Iris pigment epithelial cell (primary cell): Measurements from ENCODE around the gene TARBP2.

Experiments used
- DNase-seq: peaks from one replicate; pipeline ENCODE4 v3.0.0-alpha.2; 2011; ENCODE audit warnings: low read depth

Gene TARBP2

DNA sequence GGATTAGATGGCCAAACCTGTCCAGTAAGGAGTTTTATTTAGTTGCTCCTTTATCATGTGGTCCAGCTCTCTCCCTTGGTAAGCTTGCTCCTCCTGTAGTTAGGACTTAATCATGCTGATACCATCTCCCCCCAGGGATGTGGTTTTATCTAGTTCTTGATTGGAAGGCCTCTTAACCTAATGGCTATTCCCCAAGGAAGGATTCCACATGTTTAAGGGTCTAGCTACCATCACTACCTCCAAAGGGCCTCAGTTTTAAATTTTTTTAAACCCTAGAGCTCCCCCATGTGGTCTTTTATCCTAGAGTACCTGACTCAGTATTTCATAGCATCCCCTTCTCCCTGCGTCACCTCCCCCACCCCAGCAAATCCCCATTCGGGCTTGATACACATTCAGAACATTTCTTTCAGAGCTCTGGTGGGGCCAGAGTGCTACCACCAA is 24.3 kb upstream of the TARBP2 start:
- DNase-seq, result no peak

DNA sequence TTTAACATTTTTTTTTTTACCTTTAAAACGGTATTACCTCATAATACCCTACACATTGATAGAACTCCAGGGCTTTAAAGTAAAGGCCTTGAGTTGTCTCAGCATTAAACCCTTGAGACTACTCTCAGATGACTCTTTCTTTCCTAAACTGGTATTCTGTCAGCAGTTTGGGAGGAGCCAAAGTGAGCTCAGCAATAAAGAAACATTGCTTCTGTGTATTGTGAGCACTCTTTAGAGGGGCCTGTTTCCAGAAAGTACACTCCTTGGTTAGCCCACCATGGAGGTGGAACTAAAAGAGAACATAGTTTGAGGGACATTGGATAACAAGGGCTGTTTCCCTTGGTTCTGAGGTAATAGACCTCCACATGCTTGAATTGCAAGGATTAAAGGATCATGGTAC is 22.2 kb upstream of the TARBP2 start:
- DNase-seq, result no peak

DNA sequence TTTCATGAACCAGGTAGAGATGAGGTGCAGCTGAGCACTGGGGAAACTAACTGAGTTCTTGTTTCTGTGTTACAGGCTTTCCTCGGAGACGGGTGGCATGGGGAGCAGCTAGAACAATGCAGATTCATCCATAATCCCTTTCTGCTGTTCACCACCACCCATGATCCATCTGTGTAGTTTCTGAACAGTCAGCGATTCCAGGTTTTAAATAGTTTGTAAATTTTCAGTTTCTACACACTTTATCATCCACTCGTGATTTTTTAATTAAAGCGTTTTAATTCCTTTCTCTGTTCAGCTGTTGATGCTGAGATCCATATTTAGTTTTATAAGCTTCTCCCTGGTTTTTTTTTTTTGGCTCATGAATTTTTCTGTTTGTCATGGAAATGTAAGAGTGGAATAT is 21.8 kb upstream of the TARBP2 start:
- DNase-seq, result no peak

DNA sequence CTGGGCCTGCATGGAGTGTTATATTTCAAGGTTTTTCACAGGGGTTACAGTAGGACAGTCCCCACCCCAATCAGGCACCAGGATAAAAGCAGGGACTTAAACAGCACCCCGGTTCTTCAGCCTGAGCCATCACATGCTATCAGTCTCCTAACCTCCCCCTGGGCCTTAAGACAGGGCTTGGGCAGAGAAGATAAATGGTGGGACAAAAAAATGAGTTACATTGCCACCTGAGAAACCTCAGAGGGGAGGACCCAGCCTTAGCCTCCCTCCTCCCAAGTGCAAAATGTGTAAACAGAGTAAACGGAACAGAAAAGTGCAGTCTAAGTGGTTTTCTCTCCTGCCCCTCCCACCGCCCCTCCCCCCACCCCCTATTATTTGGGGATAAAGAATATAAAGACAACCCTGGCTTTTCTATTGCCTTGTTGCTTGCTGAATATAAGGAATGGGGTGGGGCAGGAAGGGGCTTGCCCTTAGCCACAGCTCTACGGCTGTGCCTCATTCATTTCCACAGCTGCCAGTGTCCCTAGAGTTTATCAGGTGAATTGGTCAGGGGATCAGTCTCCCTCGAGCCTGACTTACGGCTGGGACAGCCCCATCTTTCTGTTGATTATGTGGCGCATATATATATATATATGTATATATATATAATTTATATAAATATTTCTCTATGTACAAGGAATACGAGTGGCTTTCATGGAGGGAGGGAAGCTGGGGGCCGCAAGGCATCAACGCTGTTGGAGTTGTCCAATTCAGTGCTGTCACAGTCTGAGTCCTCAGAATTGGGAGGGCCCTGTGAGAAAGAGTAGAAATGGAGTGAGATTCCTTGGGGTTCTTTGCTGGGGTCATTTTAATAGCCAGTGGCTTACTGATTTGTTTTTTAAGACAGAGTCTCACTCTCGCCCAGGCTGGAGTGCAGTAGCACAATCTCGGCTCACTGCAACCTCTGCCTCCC is 20.3 kb upstream of the TARBP2 start:
- no peak for DNase-seq

DNA sequence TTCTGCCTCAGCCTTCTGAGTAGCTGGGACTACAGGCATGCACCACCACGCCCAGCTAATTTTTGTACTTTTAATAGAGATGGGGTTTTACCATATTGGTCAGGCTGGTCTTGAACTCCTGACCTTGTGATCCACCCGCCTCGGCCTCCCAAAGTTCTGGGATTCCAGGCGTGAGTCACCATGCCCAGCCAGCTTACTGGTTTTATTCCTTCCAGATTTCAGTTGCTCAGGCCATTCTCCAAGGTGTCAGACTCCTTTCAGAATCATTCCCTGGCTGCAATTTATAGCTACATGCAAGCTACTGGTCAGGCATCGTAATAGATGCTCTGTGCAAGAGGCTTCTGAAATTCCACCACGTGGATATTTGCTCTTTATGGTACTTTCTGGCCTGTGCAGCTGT is 19.6 kb upstream of the TARBP2 start:
- peak; percentile 62 for DNase-seq

DNA sequence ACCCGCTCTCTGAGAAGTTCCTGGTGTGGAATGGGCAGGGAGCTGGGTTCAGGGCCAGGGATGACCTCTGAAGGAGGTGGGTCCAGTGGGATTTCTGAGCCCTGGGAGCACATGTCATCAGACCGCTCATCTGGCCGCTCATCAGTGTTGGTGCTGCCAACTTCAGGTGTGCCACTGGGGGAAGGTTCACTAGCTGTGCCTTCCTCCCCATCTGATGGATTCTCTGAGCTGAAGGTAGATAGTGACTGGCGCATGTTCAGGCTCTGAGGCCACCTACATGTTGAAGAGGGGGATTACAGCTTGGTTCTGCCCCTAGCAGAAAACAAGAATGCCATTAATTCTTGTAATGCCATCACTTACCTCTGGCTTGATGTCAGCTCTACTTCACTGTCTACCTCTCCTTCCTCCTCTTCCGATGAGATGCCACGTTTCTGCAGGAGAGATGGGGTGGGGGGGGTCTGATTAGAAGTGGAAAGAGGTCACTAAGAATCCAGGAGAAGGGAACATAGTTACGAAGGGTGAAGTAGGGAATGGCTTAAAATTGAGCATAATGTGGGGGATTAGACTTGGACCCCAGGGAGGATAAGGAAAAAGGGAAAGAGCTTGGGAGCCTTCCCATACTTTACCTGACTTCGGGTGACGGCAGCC is 19.0 kb upstream of the TARBP2 start:
- no peak for DNase-seq

DNA sequence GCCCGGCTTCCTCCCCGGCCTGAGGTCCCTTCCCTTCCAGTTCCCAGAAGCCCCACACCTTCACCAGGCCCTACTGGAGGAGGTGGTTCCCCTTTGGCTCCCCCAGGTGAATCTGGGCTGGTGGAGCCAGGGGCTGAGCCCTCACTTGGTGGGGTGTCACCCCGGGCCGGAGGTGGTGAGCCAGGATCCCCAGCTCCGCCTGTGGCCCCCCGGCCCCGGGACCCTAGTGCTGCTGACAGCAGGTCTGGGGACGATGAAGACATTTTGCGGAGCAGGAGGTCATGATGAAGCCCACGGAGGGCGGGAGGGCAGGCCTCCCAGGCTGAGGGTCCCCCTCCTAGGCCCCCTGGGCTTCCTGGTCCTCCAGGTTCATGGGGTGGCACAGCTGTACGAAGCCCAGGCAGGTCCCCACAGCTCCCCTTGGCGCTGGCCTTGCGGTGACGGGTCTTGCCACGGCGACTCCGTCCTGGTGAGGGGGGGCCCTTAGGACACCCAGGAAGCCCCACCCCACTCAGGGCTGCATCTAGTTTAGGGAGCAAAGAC is 18.4 kb upstream of the TARBP2 start:
- DNase-seq, result no peak

DNA sequence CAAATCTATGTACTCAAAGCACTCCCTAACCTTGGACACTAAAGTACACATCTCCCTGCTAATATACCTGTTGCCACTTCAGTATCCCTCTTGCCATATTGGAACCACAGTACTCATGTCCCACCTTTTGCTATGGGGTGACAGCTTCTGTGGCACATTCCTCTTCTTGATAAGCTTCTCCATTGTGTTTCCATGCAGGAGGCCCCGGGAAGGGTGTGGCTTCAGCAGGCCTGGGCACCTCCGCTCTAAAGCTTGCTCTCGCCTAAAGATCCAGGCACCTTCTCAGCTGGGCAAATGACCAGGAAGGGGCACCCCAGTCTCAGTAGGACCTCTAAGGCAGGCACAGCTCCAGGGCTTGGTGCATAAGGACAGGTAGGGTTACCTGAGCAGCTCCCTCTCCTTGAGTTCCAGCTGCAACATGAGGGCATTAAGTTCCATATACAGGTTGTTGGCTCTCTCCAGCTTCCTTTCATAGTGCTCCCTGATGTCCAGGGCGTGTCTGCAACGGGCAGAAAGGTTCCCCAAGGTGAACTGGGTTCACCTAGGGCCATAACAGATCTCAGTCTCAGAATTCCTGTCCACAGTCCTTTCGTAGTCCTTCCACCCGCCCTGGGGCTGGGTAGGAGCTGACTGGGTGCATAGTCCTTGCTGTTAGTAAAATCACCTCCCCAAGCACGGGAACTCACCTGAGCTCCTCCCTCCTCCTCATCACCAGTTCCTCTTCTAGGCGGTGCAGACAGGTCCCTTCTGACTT is 17.7 kb upstream of the TARBP2 start:
- no peak for DNase-seq

DNA sequence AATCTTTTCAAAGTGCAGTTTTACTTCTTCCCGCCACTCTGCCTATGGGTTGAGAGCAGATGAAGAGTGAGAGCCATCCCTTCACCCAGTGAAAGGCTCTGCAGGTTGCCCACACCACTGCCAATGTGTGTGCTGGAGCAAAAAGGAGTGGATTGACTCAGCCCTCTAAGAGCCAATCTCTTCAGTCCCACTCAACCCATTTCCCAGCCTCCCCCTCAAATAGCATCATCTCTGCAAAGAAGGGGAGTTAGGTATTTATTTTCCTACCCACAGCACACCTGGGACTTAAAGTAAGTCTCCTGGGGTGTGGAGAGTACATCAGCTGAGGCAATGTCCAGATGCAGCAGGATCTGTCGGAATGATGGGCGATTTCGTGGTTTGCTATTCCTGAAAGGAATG is 17.1 kb upstream of the TARBP2 start:
- DNase-seq, result no peak

DNA sequence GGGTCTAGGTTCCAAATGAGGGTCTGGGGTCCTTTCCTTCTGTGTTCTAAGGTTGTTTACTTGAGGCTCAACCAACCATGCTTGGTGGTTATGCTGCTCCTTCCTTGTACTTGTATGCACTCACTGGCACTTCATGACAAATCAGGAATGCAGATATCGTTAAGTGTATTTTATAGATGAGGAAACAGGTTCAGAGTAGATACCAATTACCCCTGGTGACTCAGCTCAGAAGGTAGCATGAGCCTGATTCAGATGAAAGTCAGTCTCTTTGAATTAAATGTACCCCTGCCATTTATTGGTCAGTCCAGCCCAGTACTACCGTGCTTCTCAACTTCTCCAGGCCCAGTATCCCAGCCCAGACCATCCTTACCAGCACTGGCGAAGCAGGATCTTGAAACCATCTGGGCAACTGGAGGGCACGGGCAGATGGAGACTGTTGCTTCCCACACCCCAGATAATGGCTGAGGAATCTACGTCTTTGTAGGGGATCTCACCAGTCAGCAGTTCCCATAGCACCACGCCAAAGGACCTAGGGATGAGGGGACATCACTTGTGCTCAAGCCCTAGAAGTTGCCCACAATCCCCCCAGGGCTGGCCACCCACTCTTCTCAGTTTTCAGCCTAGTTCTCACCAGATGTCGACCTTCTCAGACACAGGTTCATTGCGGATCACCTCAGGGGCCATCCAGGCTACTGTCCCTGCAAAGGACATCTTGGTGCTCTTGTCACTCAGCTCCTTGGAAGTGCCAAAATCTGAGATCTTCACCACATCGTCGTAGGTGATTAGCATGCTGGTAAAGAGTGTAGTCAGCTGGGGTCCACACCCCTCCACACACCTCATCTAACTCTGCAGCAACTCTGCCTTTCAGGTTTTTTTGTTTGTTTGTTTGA is 16.2 kb upstream of the TARBP2 start:
- no peak for DNase-seq

DNA sequence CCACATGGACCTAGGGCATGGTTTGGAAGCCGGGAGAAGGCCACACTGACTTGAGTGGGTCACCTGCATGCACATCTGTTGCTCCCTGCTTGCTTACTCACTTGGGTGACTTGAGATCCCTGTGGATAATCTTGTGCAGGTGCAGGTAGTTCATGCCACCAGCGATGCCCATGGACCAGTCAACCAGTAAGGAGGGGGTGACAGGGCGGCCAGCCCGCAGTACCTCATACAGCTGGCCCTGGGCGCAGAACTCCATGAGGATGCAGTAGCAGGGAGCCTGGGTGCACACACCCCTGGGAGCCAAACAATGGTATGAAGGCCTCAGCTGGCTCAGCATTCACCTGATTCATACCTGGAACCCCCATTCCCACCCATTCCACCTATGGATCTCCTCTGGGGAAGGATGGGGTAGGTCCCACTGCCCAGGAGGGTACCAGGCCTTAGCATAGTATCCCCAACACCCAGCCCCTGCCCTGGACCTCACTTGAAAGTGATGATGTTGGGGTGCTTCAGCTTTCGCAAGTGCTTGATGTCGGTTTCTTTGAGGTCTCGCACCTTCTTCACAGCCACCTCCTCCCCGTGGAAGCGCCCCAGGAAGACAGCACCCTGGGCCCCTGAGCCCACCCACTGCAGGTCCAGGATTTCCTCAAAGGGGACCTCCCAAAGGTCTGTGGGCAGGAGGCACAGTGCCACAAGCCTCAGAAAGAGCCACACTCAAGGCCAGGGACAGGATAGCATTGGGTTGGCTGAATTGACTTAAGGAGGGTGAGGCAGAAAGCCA is 14.9 kb upstream of the TARBP2 start:
- no peak for DNase-seq

DNA sequence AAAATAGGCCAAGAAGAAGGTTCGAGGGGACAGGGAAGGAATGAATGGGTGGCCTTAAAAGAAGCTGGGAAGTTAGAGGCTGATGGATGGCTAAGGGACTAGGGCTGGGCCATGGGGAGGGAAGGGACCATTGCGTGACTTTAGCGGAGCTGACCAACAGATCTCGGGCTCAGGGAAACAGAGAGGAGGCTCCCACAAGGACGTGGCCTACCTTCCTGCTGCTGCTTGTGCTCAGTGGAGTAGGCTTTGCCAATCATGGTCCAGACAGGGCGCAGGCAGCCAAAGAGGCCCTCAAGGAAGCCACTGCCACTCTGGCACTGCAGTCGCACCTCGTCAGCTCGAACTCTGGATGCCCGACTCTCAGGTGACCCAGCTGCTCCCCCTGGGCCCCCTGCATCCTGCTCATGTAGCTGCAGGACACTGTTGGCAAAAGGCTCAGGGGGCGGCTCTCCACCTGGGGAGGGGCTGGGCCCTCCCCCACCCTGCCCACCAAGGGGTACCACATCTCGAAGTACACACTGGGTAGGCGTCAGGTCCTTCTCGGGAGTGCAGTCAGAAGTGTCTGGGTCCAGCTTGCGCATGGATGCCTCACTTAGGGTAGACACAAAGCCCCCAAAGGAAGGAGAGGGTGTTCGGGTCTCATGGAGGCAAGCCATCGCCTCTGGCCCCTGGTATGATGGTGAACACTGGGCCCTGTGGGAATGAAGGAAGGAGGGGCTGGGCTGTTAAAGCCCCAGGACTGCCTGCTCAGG is 14.2 kb upstream of the TARBP2 start:
- DNase-seq, result no peak

DNA sequence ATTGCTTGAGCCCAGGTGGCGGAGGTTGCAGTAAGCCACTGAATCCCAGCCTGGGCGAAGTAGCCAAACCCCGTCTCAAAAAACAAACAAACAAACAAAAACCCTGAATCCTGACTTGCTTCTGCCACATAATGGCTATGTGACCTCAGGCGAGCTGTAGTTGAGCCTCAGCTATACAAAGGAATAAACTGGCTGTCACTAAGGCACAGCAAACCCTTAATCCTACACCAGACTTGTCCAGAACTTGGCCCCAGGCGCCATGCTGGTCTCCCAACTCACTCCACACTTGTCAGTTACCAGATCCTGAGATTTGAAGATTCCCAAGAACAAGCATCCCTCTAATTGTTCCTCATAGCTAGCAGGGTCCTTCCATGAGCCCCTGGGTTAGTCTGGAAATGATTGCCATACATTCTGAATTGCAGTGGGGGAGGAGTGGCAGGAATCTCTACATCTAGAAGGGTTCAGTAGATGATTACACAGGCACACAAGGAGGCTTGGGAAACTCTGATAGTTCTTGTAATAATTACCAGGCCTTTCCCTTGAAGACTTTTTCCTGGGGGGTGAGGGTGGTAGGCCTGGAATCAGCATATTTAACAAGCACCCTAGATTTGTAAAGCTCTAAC is 11.7 kb upstream of the TARBP2 start:
- no peak for DNase-seq

DNA sequence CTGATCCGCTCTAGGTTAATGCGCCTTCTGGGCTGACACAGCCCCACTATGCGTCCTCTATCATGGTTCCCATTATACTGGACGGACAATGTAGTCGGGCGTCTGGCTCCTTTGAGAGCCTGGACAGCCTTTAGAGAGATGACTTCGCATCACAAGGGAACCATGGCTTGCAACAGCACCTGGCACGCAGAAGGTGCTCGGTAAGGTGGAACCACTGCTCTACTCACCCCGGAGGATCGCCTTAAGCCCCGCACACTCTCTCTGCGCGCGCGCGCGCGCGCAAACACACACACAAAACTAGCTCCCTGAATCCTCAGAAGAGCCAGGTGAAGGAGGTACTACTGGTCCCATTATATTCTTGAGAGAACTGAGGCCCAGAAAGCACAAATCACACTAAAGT is 8.9 kb upstream of the TARBP2 start:
- DNase-seq, result no peak

DNA sequence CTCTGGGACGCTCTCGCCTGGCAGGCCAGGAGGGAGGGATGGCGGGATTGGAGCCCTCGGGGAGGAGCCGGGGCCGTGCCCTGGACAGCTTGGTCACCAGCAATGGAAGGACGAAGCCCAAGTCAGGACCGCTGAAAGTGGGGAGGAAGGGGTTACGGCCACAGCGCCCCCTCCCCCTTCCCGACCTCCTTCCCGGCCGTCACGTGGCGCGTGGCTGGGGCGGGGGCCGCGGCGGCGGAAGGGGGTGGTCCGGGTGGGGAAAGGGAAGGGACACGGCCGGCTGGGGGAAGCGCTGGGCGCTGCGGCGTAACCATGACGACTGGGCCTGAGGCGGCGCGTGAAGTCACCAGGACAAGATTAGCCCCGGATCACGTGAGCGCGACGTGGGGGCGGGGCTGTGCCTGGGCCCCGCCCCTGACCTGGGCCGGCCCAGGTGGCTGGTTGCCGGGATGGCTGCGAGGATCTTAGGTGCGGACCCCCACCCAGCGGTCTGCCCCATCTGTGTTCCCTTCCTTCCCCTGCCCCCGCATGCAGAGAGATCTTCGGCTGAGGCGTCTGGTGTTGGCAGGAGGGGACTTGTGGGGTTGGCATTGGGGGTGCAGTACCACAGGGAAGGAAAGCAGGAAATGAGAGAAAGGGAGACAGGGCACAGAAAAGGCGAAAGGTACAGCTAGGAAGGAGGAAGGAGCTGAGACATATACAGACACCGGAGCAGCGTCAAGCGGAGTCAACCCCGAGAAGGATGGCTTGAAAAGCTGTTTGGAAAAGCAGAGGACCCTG is 8.1 kb upstream of the TARBP2 start:
- DNase-seq, result peak; percentile 81

DNA sequence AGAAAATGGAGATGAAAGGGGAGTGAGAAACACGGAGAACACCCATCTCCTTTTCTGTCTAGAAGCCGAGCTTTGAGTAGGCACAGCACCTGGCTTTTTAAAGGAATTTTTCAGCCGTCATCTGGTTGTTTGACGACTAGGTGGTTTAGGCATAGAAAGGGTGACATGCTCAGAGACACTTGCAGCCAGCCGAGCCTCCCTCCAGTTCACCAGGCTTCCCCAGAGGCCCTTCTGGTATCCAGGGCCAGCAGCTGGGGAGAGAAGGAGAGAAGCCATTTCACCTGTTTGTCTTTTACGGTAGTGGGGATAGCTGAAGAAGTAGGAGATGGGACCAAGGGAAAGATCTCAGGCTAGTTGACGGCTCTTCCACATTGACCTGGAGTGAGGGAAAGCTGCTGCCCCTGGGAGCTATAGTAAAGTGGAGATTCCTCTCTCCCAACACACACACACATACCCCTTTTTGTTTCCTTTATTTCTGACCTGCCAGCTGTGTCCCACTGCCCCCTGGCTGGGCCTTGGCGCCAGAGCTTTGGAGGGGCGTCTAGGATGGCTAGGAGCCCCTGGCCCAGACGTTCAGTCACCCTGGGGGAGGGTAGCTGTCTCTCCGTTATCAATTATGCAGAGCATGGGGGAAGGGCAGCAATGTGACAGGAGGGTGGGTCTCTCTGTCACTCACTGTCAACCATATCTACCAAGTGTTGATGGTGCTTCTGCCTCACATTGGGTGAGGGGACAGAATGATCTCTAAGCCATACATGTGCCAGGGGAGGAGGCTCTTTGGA is 7.3 kb upstream of the TARBP2 start:
- DNase-seq, result no peak

DNA sequence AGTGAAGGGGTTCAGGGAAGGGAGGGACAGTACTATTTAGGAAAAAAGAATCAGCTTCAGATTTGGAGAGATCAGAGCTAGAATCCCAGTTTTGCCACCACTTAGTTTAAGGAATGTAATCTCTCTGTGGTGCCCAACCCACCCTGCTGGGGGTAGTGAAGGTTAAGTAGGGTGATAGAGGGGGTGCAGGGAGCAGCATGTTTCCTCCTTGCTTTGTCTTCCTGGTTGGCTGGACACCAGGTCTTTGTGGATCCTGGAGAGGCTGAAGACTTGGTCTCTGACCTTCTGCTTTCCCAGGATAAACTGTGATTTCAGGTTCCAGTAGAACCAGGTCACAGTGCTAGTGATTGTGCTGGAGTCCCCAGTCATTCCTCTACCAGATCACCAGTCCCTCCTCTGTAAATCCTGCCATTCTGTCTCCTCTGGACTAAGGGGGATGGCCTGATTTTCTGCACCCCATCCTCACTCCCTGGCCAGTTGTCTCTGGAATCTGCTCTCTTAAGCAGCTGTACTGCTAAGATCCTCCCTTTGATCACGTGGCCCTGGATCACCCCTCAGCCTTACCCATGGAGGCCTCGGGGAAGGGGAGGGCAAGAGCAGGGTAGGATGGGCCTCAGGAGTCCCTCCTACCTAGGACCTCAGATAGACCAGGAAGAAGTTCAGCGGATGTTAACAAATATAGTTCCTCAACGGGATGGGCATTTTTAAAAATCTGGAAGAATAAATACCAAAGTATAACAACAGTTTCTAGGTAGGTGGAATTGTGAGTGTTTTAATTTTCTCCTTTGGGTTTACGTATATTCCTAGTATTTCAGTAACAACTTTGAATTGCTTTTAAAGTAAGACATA is 5.0 kb upstream of the TARBP2 start:
- peak; percentile 89 for DNase-seq
